Measurements from ENCODE around the gene PTGES2.

DNA sequence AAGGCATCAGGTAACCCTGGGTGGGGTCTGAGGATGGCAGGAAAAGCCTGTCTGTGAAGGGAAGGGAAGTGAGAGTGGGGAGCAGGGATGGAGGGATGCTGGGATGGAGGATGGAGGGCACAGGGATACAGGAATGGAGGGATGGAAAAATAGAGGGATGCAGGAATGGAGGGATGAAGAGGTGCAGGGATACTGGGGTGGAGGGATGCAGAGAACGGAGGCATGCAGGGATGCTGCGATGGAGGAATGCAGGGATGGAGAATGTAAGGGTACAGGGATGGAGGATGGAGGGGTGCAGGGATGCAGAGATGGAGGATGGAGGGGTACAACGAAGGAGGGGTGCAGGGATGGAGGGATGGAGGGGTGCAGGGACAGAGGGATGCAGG is 9.1 kb downstream of the PTGES2 start:
- TF ChIP-seq, protein P1, sequence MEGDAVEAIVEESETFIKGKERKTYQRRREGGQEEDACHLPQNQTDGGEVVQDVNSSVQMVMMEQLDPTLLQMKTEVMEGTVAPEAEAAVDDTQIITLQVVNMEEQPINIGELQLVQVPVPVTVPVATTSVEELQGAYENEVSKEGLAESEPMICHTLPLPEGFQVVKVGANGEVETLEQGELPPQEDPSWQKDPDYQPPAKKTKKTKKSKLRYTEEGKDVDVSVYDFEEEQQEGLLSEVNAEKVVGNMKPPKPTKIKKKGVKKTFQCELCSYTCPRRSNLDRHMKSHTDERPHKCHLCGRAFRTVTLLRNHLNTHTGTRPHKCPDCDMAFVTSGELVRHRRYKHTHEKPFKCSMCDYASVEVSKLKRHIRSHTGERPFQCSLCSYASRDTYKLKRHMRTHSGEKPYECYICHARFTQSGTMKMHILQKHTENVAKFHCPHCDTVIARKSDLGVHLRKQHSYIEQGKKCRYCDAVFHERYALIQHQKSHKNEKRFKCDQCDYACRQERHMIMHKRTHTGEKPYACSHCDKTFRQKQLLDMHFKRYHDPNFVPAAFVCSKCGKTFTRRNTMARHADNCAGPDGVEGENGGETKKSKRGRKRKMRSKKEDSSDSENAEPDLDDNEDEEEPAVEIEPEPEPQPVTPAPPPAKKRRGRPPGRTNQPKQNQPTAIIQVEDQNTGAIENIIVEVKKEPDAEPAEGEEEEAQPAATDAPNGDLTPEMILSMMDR (CRISPR knock-in tag; IDR thresholded peaks at IDR 0.05) = no peak
- TF ChIP-seq SNAPC2 (CRISPR knock-in tag; IDR thresholded peaks at IDR 0.05) (no peak), NFATC3 (CRISPR knock-in tag; IDR thresholded peaks at IDR 0.05) (no peak), POLR2A (IDR thresholded peaks at IDR 0.05; ENCODE audit: insufficient read depth in 1 of 2, low read depth in 2 of 2, low read length in 2 of 2) (no peak), PCBP1 (IDR thresholded peaks at IDR 0.05; ENCODE audit: borderline replicate concordance, low read depth, low read length) (no peak), GABPA (IDR thresholded peaks at IDR 0.05; ENCODE audit: low read depth, low read length) (no peak), GABPA (CRISPR knock-in tag; IDR thresholded peaks at IDR 0.05; ENCODE audit: low read depth) (no peak), ZNF780A (CRISPR knock-in tag; IDR thresholded peaks at IDR 0.05) (no peak)
- TF ChIP-seq, protein P2, sequence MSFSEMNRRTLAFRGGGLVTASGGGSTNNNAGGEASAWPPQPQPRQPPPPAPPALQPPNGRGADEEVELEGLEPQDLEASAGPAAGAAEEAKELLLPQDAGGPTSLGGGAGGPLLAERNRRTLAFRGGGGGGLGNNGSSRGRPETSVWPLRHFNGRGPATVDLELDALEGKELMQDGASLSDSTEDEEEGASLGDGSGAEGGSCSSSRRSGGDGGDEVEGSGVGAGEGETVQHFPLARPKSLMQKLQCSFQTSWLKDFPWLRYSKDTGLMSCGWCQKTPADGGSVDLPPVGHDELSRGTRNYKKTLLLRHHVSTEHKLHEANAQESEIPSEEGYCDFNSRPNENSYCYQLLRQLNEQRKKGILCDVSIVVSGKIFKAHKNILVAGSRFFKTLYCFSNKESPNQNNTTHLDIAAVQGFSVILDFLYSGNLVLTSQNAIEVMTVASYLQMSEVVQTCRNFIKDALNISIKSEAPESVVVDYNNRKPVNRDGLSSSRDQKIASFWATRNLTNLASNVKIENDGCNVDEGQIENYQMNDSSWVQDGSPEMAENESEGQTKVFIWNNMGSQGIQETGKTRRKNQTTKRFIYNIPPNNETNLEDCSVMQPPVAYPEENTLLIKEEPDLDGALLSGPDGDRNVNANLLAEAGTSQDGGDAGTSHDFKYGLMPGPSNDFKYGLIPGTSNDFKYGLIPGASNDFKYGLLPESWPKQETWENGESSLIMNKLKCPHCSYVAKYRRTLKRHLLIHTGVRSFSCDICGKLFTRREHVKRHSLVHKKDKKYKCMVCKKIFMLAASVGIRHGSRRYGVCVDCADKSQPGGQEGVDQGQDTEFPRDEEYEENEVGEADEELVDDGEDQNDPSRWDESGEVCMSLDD (CRISPR knock-in tag; IDR thresholded peaks at IDR 0.05; ENCODE audit: borderline replicate concordance) = no peak
- TF ChIP-seq, protein P3, sequence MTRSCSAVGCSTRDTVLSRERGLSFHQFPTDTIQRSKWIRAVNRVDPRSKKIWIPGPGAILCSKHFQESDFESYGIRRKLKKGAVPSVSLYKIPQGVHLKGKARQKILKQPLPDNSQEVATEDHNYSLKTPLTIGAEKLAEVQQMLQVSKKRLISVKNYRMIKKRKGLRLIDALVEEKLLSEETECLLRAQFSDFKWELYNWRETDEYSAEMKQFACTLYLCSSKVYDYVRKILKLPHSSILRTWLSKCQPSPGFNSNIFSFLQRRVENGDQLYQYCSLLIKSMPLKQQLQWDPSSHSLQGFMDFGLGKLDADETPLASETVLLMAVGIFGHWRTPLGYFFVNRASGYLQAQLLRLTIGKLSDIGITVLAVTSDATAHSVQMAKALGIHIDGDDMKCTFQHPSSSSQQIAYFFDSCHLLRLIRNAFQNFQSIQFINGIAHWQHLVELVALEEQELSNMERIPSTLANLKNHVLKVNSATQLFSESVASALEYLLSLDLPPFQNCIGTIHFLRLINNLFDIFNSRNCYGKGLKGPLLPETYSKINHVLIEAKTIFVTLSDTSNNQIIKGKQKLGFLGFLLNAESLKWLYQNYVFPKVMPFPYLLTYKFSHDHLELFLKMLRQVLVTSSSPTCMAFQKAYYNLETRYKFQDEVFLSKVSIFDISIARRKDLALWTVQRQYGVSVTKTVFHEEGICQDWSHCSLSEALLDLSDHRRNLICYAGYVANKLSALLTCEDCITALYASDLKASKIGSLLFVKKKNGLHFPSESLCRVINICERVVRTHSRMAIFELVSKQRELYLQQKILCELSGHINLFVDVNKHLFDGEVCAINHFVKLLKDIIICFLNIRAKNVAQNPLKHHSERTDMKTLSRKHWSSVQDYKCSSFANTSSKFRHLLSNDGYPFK (CRISPR knock-in tag; IDR thresholded peaks at IDR 0.05; ENCODE audit: borderline replicate concordance) = no peak
- TF ChIP-seq, protein P4, sequence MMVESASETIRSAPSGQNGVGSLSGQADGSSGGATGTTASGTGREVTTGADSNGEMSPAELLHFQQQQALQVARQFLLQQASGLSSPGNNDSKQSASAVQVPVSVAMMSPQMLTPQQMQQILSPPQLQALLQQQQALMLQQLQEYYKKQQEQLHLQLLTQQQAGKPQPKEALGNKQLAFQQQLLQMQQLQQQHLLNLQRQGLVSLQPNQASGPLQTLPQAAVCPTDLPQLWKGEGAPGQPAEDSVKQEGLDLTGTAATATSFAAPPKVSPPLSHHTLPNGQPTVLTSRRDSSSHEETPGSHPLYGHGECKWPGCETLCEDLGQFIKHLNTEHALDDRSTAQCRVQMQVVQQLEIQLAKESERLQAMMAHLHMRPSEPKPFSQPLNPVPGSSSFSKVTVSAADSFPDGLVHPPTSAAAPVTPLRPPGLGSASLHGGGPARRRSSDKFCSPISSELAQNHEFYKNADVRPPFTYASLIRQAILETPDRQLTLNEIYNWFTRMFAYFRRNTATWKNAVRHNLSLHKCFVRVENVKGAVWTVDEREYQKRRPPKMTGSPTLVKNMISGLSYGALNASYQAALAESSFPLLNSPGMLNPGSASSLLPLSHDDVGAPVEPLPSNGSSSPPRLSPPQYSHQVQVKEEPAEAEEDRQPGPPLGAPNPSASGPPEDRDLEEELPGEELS (CRISPR knock-in tag; IDR thresholded peaks at IDR 0.05) = no peak
